ENCODE data around the gene CCDC28B. TPM values are rescaled to one million over a fixed set of nuclear protein-coding genes. Genes with fewer than 3 reads are reported as not detected.

CCDC28B gene
- total RNA-seq, 1 experiment from 2014 or later, result 10.8 TPM

DNA sequence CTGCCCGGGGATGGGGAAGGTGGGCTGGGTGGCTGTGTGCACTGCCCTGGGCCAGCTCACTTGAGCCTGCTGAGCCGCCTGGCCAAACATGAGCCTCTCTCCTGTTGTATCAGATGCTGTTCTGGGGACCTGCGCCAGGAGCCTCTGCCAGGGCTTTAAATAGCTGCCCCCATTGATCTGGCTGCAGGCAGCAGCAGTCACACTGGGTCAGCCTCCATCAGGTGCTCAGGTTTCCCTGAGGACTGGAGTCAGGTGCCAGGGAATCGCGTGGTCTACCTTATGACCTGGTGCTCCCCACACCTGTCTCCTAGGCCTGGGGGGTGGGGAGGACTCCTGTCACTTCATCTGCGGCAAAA lies 700 bp upstream of the CCDC28B start:
- H3K27me3 ChIP-seq (ENCODE audit: control insufficient read depth, insufficient read depth, low read length), result no peaks in the 10 kb centered on the region
- intact Hi-C loops (cut with micrococcal nuclease; ENCODE audit: unreplicated experiment) (no loop called here), in situ Hi-C loops (cut with HindIII; ENCODE audit: low pct_unique_long_range_greater_than_20kb, low sequenced_read_pairs) (no loop called here)
- no peak for DNase-seq (ENCODE audit: low read depth, low spot score)
- H3K4me3 ChIP-seq (ENCODE audit: low read depth in 2 of 2, low read length in 2 of 2), result peak overlapping the region; percentile 60 to 71
- H3K36me3 ChIP-seq (ENCODE audit: control insufficient read depth, insufficient read depth, low read length), result peaks cover 11% of the 10 kb centered on the region; the same call in 1 of the 2 replicates
- no TSS peak for BruUV-seq (replicated peaks)
- no peaks in the 10 kb centered on the region for H3K9me3 ChIP-seq (ENCODE audit: control insufficient read depth, insufficient read depth, low read depth, low read length)
- H3K27ac ChIP-seq (ENCODE audit: low read length), result peak overlapping the region; percentile 81
- ATAC-seq, result peak; percentile 14
- ChIA-PET POLR2A (interaction anchor here (0.6 kb wide), 1 partner anchor 152 kb away, joined by 3 read pairs; no protein-coding TSS in a partner anchor), CTCF (no interaction called here)
- TF ChIP-seq POLR2AphosphoS5 (IDR thresholded peaks at IDR 0.05; ENCODE audit: low read depth, low read length), result no peak; the same call in 1 of the 2 replicates
- no peak for TF ChIP-seq TCF7L2 (IDR thresholded peaks at IDR 0.05; ENCODE audit: low read depth, low read length)
- no peak for TF ChIP-seq SIN3A (IDR thresholded peaks at IDR 0.05; ENCODE audit: borderline replicate concordance, insufficient read depth, low read depth, low read length)
- TF ChIP-seq, protein P1, sequence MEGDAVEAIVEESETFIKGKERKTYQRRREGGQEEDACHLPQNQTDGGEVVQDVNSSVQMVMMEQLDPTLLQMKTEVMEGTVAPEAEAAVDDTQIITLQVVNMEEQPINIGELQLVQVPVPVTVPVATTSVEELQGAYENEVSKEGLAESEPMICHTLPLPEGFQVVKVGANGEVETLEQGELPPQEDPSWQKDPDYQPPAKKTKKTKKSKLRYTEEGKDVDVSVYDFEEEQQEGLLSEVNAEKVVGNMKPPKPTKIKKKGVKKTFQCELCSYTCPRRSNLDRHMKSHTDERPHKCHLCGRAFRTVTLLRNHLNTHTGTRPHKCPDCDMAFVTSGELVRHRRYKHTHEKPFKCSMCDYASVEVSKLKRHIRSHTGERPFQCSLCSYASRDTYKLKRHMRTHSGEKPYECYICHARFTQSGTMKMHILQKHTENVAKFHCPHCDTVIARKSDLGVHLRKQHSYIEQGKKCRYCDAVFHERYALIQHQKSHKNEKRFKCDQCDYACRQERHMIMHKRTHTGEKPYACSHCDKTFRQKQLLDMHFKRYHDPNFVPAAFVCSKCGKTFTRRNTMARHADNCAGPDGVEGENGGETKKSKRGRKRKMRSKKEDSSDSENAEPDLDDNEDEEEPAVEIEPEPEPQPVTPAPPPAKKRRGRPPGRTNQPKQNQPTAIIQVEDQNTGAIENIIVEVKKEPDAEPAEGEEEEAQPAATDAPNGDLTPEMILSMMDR (IDR thresholded peaks at IDR 0.05), result no peak
- TF ChIP-seq, protein P2, sequence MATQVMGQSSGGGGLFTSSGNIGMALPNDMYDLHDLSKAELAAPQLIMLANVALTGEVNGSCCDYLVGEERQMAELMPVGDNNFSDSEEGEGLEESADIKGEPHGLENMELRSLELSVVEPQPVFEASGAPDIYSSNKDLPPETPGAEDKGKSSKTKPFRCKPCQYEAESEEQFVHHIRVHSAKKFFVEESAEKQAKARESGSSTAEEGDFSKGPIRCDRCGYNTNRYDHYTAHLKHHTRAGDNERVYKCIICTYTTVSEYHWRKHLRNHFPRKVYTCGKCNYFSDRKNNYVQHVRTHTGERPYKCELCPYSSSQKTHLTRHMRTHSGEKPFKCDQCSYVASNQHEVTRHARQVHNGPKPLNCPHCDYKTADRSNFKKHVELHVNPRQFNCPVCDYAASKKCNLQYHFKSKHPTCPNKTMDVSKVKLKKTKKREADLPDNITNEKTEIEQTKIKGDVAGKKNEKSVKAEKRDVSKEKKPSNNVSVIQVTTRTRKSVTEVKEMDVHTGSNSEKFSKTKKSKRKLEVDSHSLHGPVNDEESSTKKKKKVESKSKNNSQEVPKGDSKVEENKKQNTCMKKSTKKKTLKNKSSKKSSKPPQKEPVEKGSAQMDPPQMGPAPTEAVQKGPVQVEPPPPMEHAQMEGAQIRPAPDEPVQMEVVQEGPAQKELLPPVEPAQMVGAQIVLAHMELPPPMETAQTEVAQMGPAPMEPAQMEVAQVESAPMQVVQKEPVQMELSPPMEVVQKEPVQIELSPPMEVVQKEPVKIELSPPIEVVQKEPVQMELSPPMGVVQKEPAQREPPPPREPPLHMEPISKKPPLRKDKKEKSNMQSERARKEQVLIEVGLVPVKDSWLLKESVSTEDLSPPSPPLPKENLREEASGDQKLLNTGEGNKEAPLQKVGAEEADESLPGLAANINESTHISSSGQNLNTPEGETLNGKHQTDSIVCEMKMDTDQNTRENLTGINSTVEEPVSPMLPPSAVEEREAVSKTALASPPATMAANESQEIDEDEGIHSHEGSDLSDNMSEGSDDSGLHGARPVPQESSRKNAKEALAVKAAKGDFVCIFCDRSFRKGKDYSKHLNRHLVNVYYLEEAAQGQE (IDR thresholded peaks at IDR 0.05; ENCODE audit: insufficient read depth in 1 of 2, low read depth in 2 of 2, low read length in 1 of 2), result no peak
- peaks cover 52% of the 10 kb centered on the region for H3K4me1 ChIP-seq (ENCODE audit: control insufficient read depth, insufficient read depth, low read length)

DNA sequence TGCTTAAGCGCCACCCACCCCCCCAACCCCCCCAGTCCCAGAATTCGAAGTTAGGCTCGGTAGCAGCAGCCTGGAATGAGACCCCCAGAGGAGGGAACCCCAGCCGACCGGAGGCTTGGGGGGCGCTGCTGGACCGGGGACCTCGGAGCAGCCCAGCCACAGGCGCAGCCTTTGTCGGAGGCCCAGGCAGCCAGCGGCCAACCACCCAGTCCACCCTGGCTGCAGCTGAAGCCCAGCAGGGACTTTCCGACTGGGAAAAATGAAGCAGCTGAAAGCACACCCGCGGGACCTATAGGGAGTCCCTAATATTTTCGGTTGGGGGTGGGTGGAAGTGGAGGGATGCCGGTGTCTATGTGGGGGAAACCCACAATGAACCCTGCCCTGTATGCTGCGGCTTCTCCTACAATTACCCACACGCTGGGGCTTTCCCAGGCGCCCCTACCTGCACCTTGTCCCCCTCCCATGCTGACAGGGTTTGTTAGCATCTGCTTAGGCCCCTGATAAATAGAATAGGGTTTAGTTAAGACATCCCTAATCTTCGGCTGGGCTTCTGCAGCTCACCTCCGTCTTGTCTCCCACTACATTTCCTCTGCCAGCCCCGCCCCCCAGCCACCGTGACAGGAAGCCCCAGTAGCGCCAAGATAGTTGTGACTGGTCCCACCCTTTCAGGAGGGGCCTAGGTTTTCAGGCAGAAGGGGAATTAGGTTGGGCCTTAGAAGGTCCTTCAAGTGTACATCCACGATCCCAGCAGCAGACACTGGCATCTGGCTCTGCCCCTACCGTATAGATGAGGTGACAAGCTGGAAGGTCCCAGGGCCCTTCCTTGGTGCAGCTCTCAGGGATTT lies 838 bp downstream of the CCDC28B start:
- intact Hi-C loops (cut with micrococcal nuclease; ENCODE audit: unreplicated experiment), result no loop called here
- BruUV-seq (replicated peaks), result no TSS peak
- ATAC-seq (peak; percentile 27), DNase-seq (ENCODE audit: low read depth, low spot score) (no peak)
- peaks cover 51% of the 10 kb centered on the region for H3K4me1 ChIP-seq (ENCODE audit: control insufficient read depth, insufficient read depth, low read length)
- H3K4me3 ChIP-seq (ENCODE audit: low read depth in 2 of 2, low read length in 2 of 2), result peak overlapping the region; percentile 60 to 71
- in situ Hi-C loops (cut with HindIII; ENCODE audit: low pct_unique_long_range_greater_than_20kb, low sequenced_read_pairs), result no loop called here
- H3K9me3 ChIP-seq (ENCODE audit: control insufficient read depth, insufficient read depth, low read depth, low read length), result no peaks in the 10 kb centered on the region
- POLR2A ChIA-PET, result interaction anchor here (0.5 to 0.7 kb wide), 3 partner anchors 10 to 260 kb away, joined by 3 to 4 read pairs (median 4); no protein-coding TSS in a partner anchor
- no peaks in the 10 kb centered on the region for H3K27me3 ChIP-seq (ENCODE audit: control insufficient read depth, insufficient read depth, low read length)
- CTCF ChIA-PET, result interaction anchor here (0.5 kb wide), 1 partner anchor 15 kb away, joined by 3 read pairs; no protein-coding TSS in a partner anchor
- H3K27ac ChIP-seq (ENCODE audit: low read length), result peak overlapping the region; percentile 81
- TF ChIP-seq POLR2AphosphoS5 (IDR thresholded peaks at IDR 0.05; ENCODE audit: low read depth, low read length), result no peak; the same call in 1 of the 2 replicates
- TF ChIP-seq, protein P2 (IDR thresholded peaks at IDR 0.05; ENCODE audit: insufficient read depth in 1 of 2, low read depth in 2 of 2, low read length in 1 of 2), result no peak
- no peak for TF ChIP-seq TCF7L2 (IDR thresholded peaks at IDR 0.05; ENCODE audit: low read depth, low read length)
- TF ChIP-seq SIN3A (IDR thresholded peaks at IDR 0.05; ENCODE audit: borderline replicate concordance, insufficient read depth, low read depth, low read length), result no peak
- TF ChIP-seq, protein P1 (IDR thresholded peaks at IDR 0.05), result no peak
- H3K36me3 ChIP-seq (ENCODE audit: control insufficient read depth, insufficient read depth, low read length), result no peaks in the 10 kb centered on the region
